Tibial nerve (tissue), 4 donors: ENCODE measurements around the gene ZKSCAN3. TPM values are rescaled to one million over a fixed set of nuclear protein-coding genes. Genes with fewer than 3 reads are reported as not detected.

Experiments
- DNase-seq, 2 donors: peaks; one replicate each; pipeline ENCODE4 v3.0.0-alpha.2; 2019; ENCODE audit warnings: low spot score in 2 of 2
- H3K27ac ChIP-seq, 4 donors: fragments of 200-600 bp; sonication (generic) in 3 of 4; one replicate each; pipeline ENCODE4 v1.5.1; 2017 to 2019; ENCODE audit warnings: mild to moderate bottlenecking in 1 of 4
- H3K27me3 ChIP-seq, 2 donors: fragments of 200-600 bp; sonication (generic) in 1 of 2; one replicate each; pipeline versions ENCODE4 v1.5.1 to v1.6.0; 2017 to 2019
- H3K36me3 ChIP-seq, 3 donors: fragments of 200-600 bp; sonication (generic); one replicate each; pipeline ENCODE4 v1.5.1; 2018 to 2019
- H3K4me1 ChIP-seq, 4 donors: fragments of 200-600 bp; sonication (generic) in 3 of 4; one replicate each; pipeline ENCODE4 v1.5.1; 2017 to 2019
- H3K4me3 ChIP-seq, 4 donors: fragments of 200-600 bp; sonication (generic) in 3 of 4; one replicate each; pipeline ENCODE4 v1.5.1; 2017 to 2019; ENCODE audit warnings: mild to moderate bottlenecking in 1 of 4, moderate library complexity in 1 of 4
- H3K9me3 ChIP-seq, 4 donors: fragments of 200-600 bp; sonication (generic) in 3 of 4; one replicate each; pipeline ENCODE4 v1.5.1; 2017 to 2019
- CTCF ChIP-seq, 5 experiments: fragments of 200-600 bp in 3 of 5; fragments of 450-650 bp in 2 of 5; sonication (generic) in 3 of 5; IDR thresholded peaks; one replicate each; pipeline ENCODE4 v1.5.1; 2016 to 2019; ENCODE audit warnings: antibody characterized with exemption in 5 of 5, mild to moderate bottlenecking in 3 of 5, moderate library complexity in 2 of 5
- EP300 ChIP-seq, 2 donors: sonication (generic); formaldehyde crosslinking; IDR thresholded peaks; one replicate each; pipeline ENCODE4 v1.6.1; 2017; ENCODE audit warnings: antibody characterized with exemption in 2 of 2, mild to moderate bottlenecking in 1 of 2
- POLR2A ChIP-seq, 2 donors: fragments of 450-650 bp; IDR thresholded peaks; one replicate each; pipeline ENCODE4 v1.6.1; 2017; ENCODE audit warnings: antibody characterized with exemption in 2 of 2, mild to moderate bottlenecking in 2 of 2, moderate library complexity in 2 of 2
- WGBS, 2 donors: methylation state at CpG; one replicate each; pipeline ENCODE4 v1.1.5; 2018; 5-methylcytosine and 5-hydroxymethylcytosine counted together
- small RNA-seq: library from RNA; depleted of rRNA; stranded (forward); fragments of <200 nt; gene quantifications from one replicate; pipeline ENCODE3, GENCODE V24; 2016
- total RNA-seq, 4 donors: library from RNA; depleted of rRNA; stranded (reverse); fragments of >200 nt; gene quantifications; one replicate each; pipeline ENCODE4 v1.1.0, GENCODE V29; 2016

ZKSCAN3 gene
- total RNA-seq, 4 donors from 2014 or later, result 4.5 to 15.1 (median 7.1) TPM

GRCh38 chr6:28410767-28411166 lies 61.0 kb downstream of the ZKSCAN3 start:
- H3K4me3 ChIP-seq, result no peak overlapping the region
- 94 to 95% methylated on average over 2 of the region's 2 CpGs for whole genome bisulfite sequencing, 2 donors
- TF ChIP-seq POLR2A (IDR thresholded peaks at IDR 0.05) (no peak), EP300 (IDR thresholded peaks at IDR 0.05) (no peak), CTCF (IDR thresholded peaks at IDR 0.05) (no peak)

GRCh38 chr6:28413681-28414080 lies 63.9 kb downstream of the ZKSCAN3 start:
- no peaks in the 10 kb centered on the region for H3K27me3 ChIP-seq
- no peak overlapping the region for H3K4me3 ChIP-seq
- H3K4me1 ChIP-seq, result no peaks in the 10 kb centered on the region
- TF ChIP-seq CTCF (IDR thresholded peaks at IDR 0.05), result no peak
- TF ChIP-seq POLR2A (IDR thresholded peaks at IDR 0.05), result no peak
- no peak for TF ChIP-seq EP300 (IDR thresholded peaks at IDR 0.05)
- peaks cover 0 to 22% (median 0%) of the 10 kb centered on the region in 4 donors for H3K9me3 ChIP-seq
- no peak overlapping the region for H3K27ac ChIP-seq
- H3K36me3 ChIP-seq, result no peaks in the 10 kb centered on the region
- DNase-seq, result no peak

More at GRCh38 chr6:28410767-28411166, 61.0 kb downstream of the ZKSCAN3 start:
- no peaks in the 10 kb centered on the region for H3K36me3 ChIP-seq
- H3K9me3 ChIP-seq, result peaks cover 0 to 22% (median 0%) of the 10 kb centered on the region in 4 donors
- H3K27me3 ChIP-seq, result no peaks in the 10 kb centered on the region
- H3K27ac ChIP-seq, result no peak overlapping the region
- no peaks in the 10 kb centered on the region for H3K4me1 ChIP-seq
- no peak for DNase-seq

Small RNA genes lying within 50 kb of the gene (small RNA-seq; reads per million reads assigned to genes)
- gene AL021997.1, result not detected
- not detected for gene AL021997.2
- not detected for gene RNU2-45P

Other genes starting within 250 kb of the ZKSCAN3 start
- 1 to 10 TPM in 3 of 4 donors, under 1 TPM in 1; 0.78 to 9.9 (median 3.6) TPM for gene ZSCAN16, start 225.3 kb upstream of the ZKSCAN3 start, total RNA-seq
- gene ZKSCAN8, start 208.1 kb upstream of the ZKSCAN3 start, total RNA-seq, result 10 to 100 TPM; 19.8 to 38.4 (median 24.8) TPM
- gene ZSCAN9, start 124.7 kb upstream of the ZKSCAN3 start, total RNA-seq, result 10 to 100 TPM; 11.9 to 22.2 (median 14.2) TPM
- gene ZKSCAN4, start 97.7 kb upstream of the ZKSCAN3 start, total RNA-seq, result 1 to 10 TPM; 3.5 to 9.2 (median 7.3) TPM
- 1 to 10 TPM; 1.2 to 4.2 (median 1.8) TPM for gene NKAPL, start 90.7 kb upstream of the ZKSCAN3 start, total RNA-seq
- gene ZSCAN26, start 82.8 kb upstream of the ZKSCAN3 start, total RNA-seq, result 10 to 100 TPM; 12.2 to 38.2 (median 23.7) TPM
- 1 to 10 TPM; 5.0 to 6.9 (median 6.5) TPM for gene PGBD1, start 68.4 kb upstream of the ZKSCAN3 start, total RNA-seq
- 10 to 100 TPM in 2 of 4 donors, 1 to 10 TPM in 2; 6.3 to 12.8 (median 9.2) TPM for gene ZSCAN31, start 13.8 kb upstream of the ZKSCAN3 start, total RNA-seq
- gene ZSCAN12, start 49.8 kb downstream of the ZKSCAN3 start, total RNA-seq, result 1 to 10 TPM; 4.7 to 7.8 (median 7.2) TPM
- 1 to 10 TPM; 1.5 to 6.6 (median 2.6) TPM for gene ZSCAN23, start 93.5 kb downstream of the ZKSCAN3 start, total RNA-seq
- gene GPX6, start 165.8 kb downstream of the ZKSCAN3 start, total RNA-seq, result not detected
- gene GPX5, start 175.9 kb downstream of the ZKSCAN3 start, total RNA-seq, result not detected